Transverse colon (tissue), 4 donors: ENCODE measurements around the gene FBXO42. TPM values are rescaled to one million over a fixed set of nuclear protein-coding genes. Genes with fewer than 3 reads are reported as not detected.

Experiments used
- DNase-seq: peaks from one replicate; pipeline ENCODE4 v3.0.0-alpha.2; 2019
- H3K27ac ChIP-seq, 4 donors: fragments of 200-600 bp; sonication (generic); 2 replicates each; pipeline ENCODE4 v1.5.1; 2016 to 2018; ENCODE audit warnings: inconsistent platforms in 4 of 4
- H3K27me3 ChIP-seq: fragments of 200-600 bp; sonication (generic); 2 replicates; pipeline ENCODE4 v1.5.1; 2017; ENCODE audit warnings: inconsistent platforms
- H3K36me3 ChIP-seq, 4 donors: fragments of 200-600 bp; sonication (generic); 2 replicates each; pipeline ENCODE4 v1.5.1; 2017 to 2019; ENCODE audit warnings: inconsistent platforms in 4 of 4
- H3K4me1 ChIP-seq, 4 donors: fragments of 200-600 bp; sonication (generic); 2 replicates each; pipeline ENCODE4 v1.5.1; 2017 to 2020; ENCODE audit warnings: inconsistent platforms in 4 of 4
- H3K4me3 ChIP-seq, 4 donors: fragments of 200-600 bp; sonication (generic); 1 replicate in 1 of 4; 2 replicates in 3 of 4; pipeline versions ENCODE4 v1.5.1 to v1.6.1; 2017 to 2019; ENCODE audit warnings: inconsistent platforms in 4 of 4
- H3K9me3 ChIP-seq, 2 donors: fragments of 200-600 bp; sonication (generic); 2 replicates each; pipeline ENCODE4 v1.5.1; 2017 to 2019; ENCODE audit warnings: inconsistent platforms in 2 of 2
- CTCF ChIP-seq, 5 experiments: fragments of 200-600 bp in 3 of 5; fragments of 450-650 bp in 2 of 5; sonication (generic) in 3 of 5; IDR thresholded peaks; 1 replicate in 2 of 5; 2 replicates in 3 of 5; pipeline ENCODE4 v1.5.1; 2016 to 2017; ENCODE audit warnings: antibody characterized with exemption in 5 of 5, inconsistent platforms in 3 of 5, mild to moderate bottlenecking in 2 of 5, moderate library complexity in 1 of 5
- EP300 ChIP-seq: sonication (generic); formaldehyde crosslinking; IDR thresholded peaks from one replicate; pipeline ENCODE4 v1.6.1; 2017; ENCODE audit warnings: antibody characterized with exemption, low read depth
- POLR2A ChIP-seq: fragments of 450-650 bp; IDR thresholded peaks from one replicate; pipeline ENCODE4 v1.6.1; 2016; ENCODE audit warnings: antibody characterized with exemption, mild to moderate bottlenecking, moderate library complexity
- POLR2AphosphoS5 ChIP-seq, 3 donors: sonication (generic); formaldehyde crosslinking; IDR thresholded peaks; one replicate each; pipeline ENCODE4 v1.6.1; 2016; ENCODE audit warnings: antibody characterized with exemption in 3 of 3
- WGBS, 2 donors: methylation state at CpG; one replicate each; pipeline ENCODE4 v1.1.5; 2018; ENCODE audit warnings: low coverage in 1 of 2; 5-methylcytosine and 5-hydroxymethylcytosine counted together
- in situ Hi-C, 4 donors: fragments of 200-750 bp; cut with MboI; loops; one replicate each; pipeline versions ENCODE4 v1.15.0 to v1.15.1; 2017; ENCODE audit warnings: low sequenced_read_pairs in 3 of 4, low pct_ligation_motif_present in 1 of 4, low pct_unique_long_range_greater_than_20kb in 1 of 4
- intact Hi-C: fragments of 100-400 bp; cut with DNase I; formaldehyde crosslinking; loops from one replicate; pipeline ENCODE4 v1.15.1; 2023; ENCODE audit warnings: low total_unique reads
- total RNA-seq, 4 donors: library from RNA; depleted of rRNA; stranded (reverse); fragments of >200 nt; gene quantifications; one replicate each; pipeline ENCODE4 v1.1.0, GENCODE V29; 2016

The FBXO42 gene
- total RNA-seq, 4 donors from 2014 or later, result 15.7 to 25.4 (median 18.8) TPM

GRCh38 chr1:16230744-16231143 is 121.5 kb downstream of the FBXO42 start:
- H3K27me3 ChIP-seq, result peaks cover 25% of the 10 kb centered on the region
- H3K4me1 ChIP-seq, result peaks cover under 1 to 16% (median 5%) of the 10 kb centered on the region in 4 donors
- TF ChIP-seq POLR2A (no peak), CTCF (IDR thresholded peaks at IDR 0.05) (no peak), EP300 (no peak), POLR2AphosphoS5 (IDR thresholded peaks at IDR 0.05) (no peak)
- no peak for DNase-seq
- intact Hi-C loops, result no loop called here
- H3K4me3 ChIP-seq, result no peak overlapping the region
- in situ Hi-C loops, result no loop called here
- H3K36me3 ChIP-seq, result no peaks in the 10 kb centered on the region
- no peak overlapping the region for H3K27ac ChIP-seq
- 92% methylated on average over 13 of the region's 13 CpGs; no CpG with 5 or more reads in 1 of the 2 donors for WGBS, 2 donors
- H3K9me3 ChIP-seq, result no peaks in the 10 kb centered on the region

DNA sequence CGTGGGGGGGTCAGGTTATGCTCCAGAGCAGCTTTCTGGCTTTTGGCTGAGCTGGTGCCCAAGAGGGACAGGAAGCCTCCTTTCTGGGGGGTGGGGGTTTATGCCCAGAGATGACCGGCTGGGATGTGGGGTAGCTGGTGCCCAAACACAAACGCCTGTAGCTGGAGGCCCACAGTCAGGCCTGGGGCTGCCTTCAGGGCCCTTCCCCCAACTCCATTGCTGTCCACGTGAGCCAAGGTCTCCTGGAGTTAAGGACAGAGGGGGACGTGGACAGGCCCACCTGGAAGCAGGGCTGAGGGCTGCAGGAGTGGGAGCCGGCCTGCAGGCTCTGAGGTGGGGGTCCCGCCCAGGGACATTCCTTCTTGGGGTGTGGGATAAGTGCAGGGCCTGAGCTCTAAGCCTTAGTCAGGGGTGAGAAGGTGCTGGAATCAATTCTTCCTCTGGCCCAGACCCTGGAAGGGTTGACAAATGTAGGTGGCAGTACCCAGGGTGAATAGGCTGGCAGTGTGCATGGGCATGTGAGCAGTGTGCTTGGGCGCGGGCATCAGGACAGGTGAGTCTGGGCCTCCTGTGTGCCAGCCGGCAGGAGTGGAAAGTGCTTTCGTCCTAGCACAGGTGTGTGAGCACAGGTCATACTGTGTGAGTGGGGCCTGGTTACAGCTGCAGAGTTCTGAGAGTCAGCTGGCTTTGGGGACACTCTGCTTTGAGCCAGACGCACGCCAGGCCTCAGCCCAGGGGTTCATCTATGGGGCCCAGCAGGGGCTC is 122.1 kb downstream of the FBXO42 start:
- DNase-seq, result no peak

DNA sequence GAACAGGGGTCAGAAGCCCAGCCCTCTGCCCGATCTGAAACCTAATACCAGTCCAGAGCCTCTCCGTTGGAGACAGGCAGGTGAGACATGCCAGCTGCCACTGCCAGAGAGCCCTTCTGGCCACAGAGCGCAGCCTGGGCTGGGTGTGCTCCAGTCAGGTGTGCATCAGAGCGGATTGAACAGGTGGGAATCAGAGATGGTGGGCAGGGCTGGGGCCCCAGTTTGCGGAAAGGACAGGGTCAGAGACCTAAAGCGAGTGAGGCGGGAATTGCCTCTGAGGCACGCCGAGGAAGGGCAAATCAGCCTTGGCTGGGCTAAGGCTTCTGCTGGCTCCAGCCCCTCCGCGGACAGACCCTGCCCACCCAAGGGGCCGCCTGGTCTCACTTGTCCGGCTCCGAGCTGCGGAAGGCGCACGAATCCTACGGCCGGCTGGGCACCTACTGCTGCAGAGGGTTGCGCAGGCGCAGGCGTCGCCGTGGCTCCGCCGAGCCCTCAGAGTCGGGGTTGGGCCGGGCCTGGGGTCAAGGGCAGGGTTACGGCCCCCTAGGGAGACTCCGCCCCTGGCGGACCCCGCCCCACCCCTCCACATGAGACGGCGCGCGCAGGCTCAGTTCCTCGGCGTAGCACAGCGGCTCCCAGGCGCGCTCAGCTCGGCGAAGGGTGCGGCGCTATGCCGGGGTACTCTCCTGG is 125.6 kb downstream of the FBXO42 start:
- Histone ChIP-seq H3K36me3 (no peaks in the 10 kb centered on the region), H3K4me1 (peaks cover 0 to 16% (median 4%) of the 10 kb centered on the region in 4 donors), H3K4me3 (peak overlapping the region in 2 of 4 donors; percentile 8 to 39), H3K27me3 (peaks cover 25% of the 10 kb centered on the region), H3K9me3 (no peaks in the 10 kb centered on the region), H3K27ac (no peak overlapping the region)
- intact Hi-C loops, result loop anchor here (1.0 kb wide), 1 partner anchor 24 kb away; no protein-coding TSS in a partner anchor
- 31% methylated on average over 38 of the region's 46 CpGs; no CpG with 5 or more reads in 1 of the 2 donors for WGBS, 2 donors
- in situ Hi-C loops, result no loop called here
- TF ChIP-seq POLR2A, result no peak
- no peak for TF ChIP-seq EP300
- TF ChIP-seq CTCF (IDR thresholded peaks at IDR 0.05), result no peak
- no peak for TF ChIP-seq POLR2AphosphoS5 (IDR thresholded peaks at IDR 0.05)
- peak; percentile 58 for DNase-seq

More for the DNA sequence above, 122.1 kb downstream of the FBXO42 start:
- TF ChIP-seq CTCF (IDR thresholded peaks at IDR 0.05) (no peak), POLR2A (no peak), EP300 (no peak)
- no peaks in the 10 kb centered on the region for H3K36me3 ChIP-seq
- 86% methylated on average over 13 of the region's 13 CpGs; no CpG with 5 or more reads in 1 of the 2 donors for WGBS, 2 donors
- H3K4me1 ChIP-seq, result peaks cover 0 to 16% (median 4%) of the 10 kb centered on the region in 4 donors
- no peak overlapping the region for H3K4me3 ChIP-seq
- H3K27ac ChIP-seq, result no peak overlapping the region
- in situ Hi-C loops (no loop called here), intact Hi-C loops (no loop called here)
- H3K9me3 ChIP-seq, result no peaks in the 10 kb centered on the region
- H3K27me3 ChIP-seq, result peaks cover 25% of the 10 kb centered on the region

DNA sequence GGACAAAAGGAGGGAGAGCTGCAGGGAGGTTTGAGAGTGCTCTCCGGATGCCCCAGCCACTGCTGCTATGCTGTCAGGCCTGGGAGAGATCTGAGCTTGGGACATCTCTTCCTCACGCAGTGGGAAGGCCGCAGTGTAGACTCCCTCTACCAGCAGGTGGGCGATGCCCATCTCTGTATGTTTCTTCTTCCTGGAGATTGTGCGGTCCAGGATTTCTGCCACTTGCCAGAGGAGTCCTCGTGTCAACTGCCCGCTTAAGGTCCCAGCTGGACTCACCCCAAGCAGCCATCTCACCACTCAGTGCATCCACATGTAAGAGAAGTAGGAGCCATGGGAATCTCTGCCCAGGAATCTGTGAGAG is 126.2 kb downstream of the FBXO42 start:
- DNase-seq, result no peak
- in situ Hi-C loops, result no loop called here
- intact Hi-C loops, result no loop called here
- peaks cover 25% of the 10 kb centered on the region for H3K27me3 ChIP-seq
- H3K27ac ChIP-seq, result no peak overlapping the region
- no peaks in the 10 kb centered on the region for H3K9me3 ChIP-seq
- TF ChIP-seq CTCF (IDR thresholded peaks at IDR 0.05), result no peak
- no peaks in the 10 kb centered on the region for H3K36me3 ChIP-seq
- WGBS, 2 donors, result 97% methylated on average over 7 of the region's 7 CpGs; no CpG with 5 or more reads in 1 of the 2 donors
- H3K4me1 ChIP-seq, result peaks cover 0 to 16% (median 4%) of the 10 kb centered on the region in 4 donors
- H3K4me3 ChIP-seq, result no peak overlapping the region
